ENCODE results near the gene C14orf93.

Gene C14orf93

GRCh38 chr14:23047034-23047634, 37.2 kb upstream of the C14orf93 start:
- FAIRE-seq (no peak), DNase-seq (ENCODE audit: insufficient read length, low spot score) (no peak)

- no peak for FAIRE-seq
- no peak for DNase-seq (ENCODE audit: insufficient read length, low spot score)
Measured at GRCh38 chr14:23045419-23046357, 35.7 kb upstream of the C14orf93 start.

- no peak for FAIRE-seq
- no peak for DNase-seq (ENCODE audit: insufficient read length, low spot score)
Measured at GRCh38 chr14:23044840-23045239, 34.9 kb upstream of the C14orf93 start.

GRCh38 chr14:23043754-23044153, 33.8 kb upstream of the C14orf93 start:
- no peak for DNase-seq (ENCODE audit: insufficient read length, low spot score)
- FAIRE-seq = no peak

DNA sequence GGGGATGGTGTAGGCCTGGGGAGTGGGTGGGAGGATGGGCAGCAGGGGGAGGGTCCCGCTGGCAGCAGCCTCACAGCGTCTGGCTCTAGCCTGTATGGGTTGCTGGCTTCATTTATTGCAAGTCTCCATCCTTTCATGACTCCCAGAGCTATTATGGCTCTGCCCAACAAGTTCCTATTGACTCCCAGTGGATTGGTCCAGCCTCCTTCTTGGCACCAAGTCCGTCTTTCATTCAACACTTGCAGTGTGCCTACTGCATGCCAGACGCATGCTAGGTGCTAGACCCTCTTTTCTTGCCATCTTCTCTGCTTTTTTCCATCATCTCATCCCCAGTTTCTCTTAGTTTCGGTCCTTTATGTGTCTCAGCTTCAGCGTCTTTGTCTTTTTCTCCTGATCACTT, 33.2 kb upstream of the C14orf93 start:
- no peak for DNase-seq (ENCODE audit: insufficient read length, low spot score)
- no peak for FAIRE-seq

GRCh38 chr14:23042162-23042965, 32.4 kb upstream of the C14orf93 start, which contains the start of gene PSMB11:
Gene PSMB11 (plus strand): TSS chr14:23042212. CDS start chr14:23042226, 14 bp downstream.
- no peak for DNase-seq (ENCODE audit: insufficient read length, low spot score)
- no peak for FAIRE-seq

- FAIRE-seq (no peak), DNase-seq (ENCODE audit: insufficient read length, low spot score) (no peak)
Measured at GRCh38 chr14:23041729-23042128, 31.8 kb upstream of the C14orf93 start.

DNA sequence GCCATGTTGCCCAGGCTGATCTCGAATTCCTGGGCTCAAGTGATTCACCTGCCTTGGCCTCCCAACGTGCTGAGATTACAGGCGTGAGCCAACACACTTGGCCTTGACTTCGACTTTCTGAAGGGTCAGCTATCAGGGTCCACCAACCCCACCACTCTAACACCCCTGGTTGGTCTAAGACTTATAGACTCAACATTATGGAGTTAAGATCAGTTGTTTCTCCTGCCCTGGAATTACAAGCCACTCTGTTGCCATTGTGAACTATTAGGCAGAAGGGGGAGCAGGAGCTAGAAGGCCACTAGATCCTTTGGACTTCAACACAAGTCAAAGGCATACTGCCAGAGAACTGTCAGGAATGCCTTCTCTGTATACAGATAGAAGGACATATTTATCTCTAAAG, 30.2 kb upstream of the C14orf93 start:
- no peak for DNase-seq (ENCODE audit: insufficient read length, low spot score)
- FAIRE-seq = no peak

DNA sequence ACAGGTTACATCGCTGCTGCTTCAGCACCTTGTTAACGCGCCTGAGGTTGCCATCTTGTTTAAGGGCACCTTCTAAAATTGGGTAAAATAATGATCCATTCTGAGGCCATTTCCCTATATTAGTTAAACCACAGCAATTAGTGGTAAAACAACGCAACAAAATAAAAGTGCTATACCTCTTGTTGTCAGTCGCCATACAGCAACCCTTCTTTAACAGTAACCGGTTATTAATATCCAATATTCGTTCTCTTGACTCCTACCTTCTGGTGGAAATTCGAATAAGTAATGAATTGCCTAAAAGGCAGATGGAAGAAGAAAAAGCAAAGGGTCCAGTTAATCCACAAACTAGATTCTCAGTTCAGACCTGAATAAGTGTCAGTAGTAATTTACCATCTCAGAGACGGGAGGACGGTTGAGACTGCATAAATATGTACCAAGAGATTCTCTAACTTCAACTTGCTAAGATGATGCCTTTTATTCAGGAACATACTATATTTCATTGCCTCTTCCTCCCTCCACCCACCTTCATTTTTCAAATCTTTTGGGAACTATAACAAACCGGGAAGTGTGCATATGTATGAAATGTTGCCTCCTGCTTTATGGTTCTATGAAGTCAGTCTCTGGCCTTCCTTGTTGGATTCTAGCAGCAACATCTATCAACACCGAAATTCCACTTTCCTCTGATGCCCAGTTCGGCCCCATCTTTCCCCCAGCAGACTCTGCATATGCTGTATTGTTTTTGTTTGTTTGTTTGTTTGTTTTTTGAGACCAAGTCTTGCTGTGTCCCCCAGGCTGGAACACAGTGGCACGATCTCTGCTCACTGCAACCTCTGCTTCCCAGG, 25.6 kb upstream of the C14orf93 start:
- DNase-seq (ENCODE audit: insufficient read length, low spot score) = no peak
- no peak for FAIRE-seq

- peak; percentile 88 for DNase-seq (ENCODE audit: insufficient read length, low spot score)
- no peak for FAIRE-seq
Measured at GRCh38 chr14:23034498-23035302, 24.8 kb upstream of the C14orf93 start, which contains the start of gene PSMB5. Gene PSMB5 (minus strand): TSS chr14:23034900. CDS start chr14:23034881, 19 bp downstream.

DNA sequence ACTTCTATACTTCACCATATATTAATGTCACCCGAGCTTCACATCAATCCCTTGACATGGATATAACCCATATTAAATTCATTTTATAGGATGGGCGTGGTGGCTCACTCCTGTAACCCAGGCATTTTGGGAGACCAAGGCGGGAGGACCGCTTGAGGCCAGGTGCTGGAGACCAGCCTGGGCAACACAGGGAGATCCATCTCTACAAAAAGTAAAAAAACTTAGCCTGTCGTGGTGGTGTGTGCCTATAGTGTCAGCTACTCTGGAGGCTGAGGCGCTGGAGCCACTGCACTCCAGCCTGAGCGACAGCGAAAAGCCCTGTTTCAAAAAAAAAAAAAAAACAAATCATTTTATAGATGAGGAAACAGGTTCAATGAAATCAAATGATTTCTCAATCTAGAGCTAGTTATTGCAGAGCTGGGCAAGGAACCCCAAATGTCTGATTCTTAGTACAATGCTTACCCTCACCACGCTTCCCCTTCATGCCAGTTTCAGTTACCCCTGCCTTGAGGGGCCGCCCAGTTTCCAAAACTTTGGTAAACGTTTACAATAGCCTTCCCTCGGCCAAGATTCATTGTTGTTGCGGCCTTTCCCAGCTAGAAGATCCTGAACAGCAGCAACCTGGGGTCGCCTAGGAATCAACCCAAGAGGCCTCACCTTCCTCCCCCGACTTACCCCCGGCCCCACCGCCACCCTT, 24.0 kb upstream of the C14orf93 start:
- DNase-seq (ENCODE audit: insufficient read length, low spot score) (no peak), FAIRE-seq (no peak)

DNA sequence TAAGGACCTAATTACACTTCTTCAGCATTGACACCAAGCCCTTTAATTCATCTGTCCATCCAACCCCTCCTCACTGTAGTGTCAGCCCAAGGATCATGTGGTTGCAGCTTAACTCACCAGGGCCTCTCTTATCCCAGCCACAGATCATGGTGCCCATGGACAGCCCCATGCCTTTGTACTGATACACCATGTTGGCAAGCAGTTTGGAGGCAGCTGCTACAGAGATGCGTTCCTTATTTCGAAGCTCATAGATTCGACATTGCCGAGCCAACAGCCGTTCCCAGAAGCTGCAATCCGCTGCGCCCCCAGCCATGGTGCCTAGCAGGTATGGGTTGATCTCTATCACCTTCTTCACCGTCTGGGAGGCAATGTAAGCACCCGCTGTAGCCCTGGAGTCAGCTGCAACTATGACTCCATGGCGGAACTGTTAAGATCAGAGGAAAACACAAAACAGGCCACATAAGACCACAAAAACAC, 23.3 kb upstream of the C14orf93 start:
- DNase-seq (ENCODE audit: insufficient read length, low spot score) (no peak), FAIRE-seq (no peak)

GRCh38 chr14:23030936-23031335, 21.0 kb upstream of the C14orf93 start:
- FAIRE-seq = no peak
- DNase-seq (ENCODE audit: insufficient read length, low spot score) = no peak

- FAIRE-seq = no peak
- DNase-seq (ENCODE audit: insufficient read length, low spot score) = no peak
Measured at GRCh38 chr14:23028799-23029198, 18.9 kb upstream of the C14orf93 start.

- FAIRE-seq (no peak), DNase-seq (ENCODE audit: insufficient read length, low spot score) (no peak)
Measured at GRCh38 chr14:23025151-23025814, 15.3 kb upstream of the C14orf93 start.

DNA sequence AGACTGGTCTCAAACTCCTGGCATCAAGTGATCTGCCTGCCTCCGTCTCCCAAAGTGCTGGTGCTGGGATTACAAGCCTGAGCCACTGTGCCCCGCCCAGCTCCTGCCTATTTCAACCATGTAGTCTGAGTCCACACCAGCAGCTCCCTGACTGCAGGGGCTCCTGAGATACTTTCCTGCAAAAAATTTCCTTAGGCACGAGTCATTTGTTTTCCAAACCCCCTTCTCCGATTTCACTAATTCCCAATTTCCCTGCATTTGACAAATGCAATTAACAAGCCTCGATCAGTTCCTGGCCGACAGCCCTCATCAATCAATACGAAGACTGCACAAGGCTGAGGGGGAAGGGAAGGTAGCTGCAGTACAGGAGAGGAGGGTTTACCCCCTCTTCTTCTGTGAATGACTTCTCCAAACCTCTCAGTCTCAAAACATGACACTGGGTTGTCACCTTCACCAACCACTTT, 14.7 kb upstream of the C14orf93 start:
- DNase-seq (ENCODE audit: insufficient read length, low spot score) (no peak), FAIRE-seq (no peak)

- no peak for DNase-seq (ENCODE audit: insufficient read length, low spot score)
- FAIRE-seq = no peak
Measured at GRCh38 chr14:23023795-23024152, 13.8 kb upstream of the C14orf93 start.
